Neural progenitor cell (in vitro differentiated cells): ENCODE data around the gene XPO4.

ENCODE experiments used
- EZH2 ChIP-seq: fragments of 200-600 bp; sonication (generic); IDR thresholded peaks from 2 replicates; pipeline ENCODE4 v1.6.1; 2017; ENCODE audit warnings: antibody characterized with exemption, mild to moderate bottlenecking, moderate library complexity
- EZH2phosphoT487 ChIP-seq: fragments of 200-600 bp; sonication (generic); IDR thresholded peaks from 2 replicates; pipeline ENCODE4 v1.6.1; 2017; ENCODE audit warnings: antibody characterized with exemption
- TF ChIP-seq, protein P1 (sequence below): fragments of 200-600 bp; sonication (generic); IDR thresholded peaks from 2 replicates; pipeline ENCODE4 v1.5.1; 2017; ENCODE audit warnings: antibody characterized with exemption, mild to moderate bottlenecking

DNA sequence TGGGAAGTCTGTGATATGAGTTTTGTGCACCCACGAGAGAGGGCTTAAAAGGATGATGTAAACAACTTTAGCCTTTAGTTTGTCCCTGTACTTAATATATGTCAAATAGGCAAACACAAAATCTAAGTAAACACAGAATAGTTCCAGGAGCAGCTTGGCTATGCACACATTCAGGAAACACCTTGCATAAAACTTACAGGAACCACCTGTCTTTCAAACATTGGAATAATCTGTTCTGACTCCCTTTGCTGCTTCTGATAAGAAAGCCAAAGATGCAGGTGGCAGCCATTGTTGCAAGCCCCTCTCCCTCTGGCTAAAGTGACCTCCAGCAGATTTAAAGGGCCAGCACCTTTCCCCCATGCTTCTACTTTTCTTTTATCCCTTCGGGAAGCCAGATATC is 133.5 kb downstream of the XPO4 start:
- TF ChIP-seq, protein P1, sequence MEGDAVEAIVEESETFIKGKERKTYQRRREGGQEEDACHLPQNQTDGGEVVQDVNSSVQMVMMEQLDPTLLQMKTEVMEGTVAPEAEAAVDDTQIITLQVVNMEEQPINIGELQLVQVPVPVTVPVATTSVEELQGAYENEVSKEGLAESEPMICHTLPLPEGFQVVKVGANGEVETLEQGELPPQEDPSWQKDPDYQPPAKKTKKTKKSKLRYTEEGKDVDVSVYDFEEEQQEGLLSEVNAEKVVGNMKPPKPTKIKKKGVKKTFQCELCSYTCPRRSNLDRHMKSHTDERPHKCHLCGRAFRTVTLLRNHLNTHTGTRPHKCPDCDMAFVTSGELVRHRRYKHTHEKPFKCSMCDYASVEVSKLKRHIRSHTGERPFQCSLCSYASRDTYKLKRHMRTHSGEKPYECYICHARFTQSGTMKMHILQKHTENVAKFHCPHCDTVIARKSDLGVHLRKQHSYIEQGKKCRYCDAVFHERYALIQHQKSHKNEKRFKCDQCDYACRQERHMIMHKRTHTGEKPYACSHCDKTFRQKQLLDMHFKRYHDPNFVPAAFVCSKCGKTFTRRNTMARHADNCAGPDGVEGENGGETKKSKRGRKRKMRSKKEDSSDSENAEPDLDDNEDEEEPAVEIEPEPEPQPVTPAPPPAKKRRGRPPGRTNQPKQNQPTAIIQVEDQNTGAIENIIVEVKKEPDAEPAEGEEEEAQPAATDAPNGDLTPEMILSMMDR = no peak
- TF ChIP-seq EZH2phosphoT487 (no peak), EZH2 (no peak)
